ENCODE measurements around the gene YPEL1.

The YPEL1 gene

DNA sequence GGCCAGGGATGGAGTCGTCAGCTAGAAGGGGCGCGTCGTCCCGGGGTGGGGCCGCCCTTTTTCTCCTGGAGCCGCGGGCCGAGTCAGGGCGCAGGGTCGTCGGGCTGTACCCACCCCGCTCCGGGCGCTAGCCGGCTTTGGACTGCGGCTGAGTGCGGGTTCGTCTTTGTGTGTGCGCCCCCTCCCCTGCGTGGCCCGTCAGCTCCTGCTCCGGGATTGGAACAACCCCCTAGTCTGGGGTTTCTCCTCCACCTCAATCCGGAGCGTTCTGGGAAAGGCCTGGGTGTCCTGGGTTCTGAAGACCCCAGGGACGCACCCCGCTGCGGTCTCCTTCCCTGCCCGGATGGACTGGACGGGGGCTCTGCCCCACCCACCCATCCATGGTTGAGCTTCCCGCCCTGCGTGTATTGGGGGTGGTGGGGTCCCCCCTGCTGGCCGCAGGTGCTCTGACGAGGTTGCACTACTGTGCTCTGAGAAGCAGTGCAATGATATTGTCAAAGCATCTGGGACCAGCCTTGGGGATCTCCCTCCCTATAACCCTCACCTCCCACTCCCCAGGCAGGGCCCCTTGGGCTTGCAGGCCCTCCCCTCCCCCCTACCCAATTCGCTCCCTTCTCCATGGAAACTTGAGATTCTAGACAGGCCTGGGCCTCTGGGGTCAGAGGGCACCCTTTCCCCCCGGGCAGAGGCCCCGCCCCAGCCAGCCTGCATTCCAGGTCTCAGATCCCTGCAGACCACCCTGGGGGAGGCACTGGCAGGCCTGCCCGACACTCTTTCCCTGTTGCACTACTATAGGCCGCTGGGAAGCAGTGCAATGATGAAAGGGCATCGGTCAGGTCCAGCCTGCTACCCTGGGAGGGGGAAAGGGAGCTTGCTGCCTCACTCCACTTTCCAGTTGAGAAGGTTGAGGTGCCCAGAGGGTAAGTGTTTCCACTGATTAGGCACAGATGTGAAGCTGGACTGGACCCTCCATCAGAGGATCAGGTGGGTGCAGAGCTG, 82.7 kb downstream of the YPEL1 start:
- no peak for ATAC-seq

- peak; percentile 98 for ATAC-seq
These were observed 83.5 kb downstream of the YPEL1 start for GRCh38 chr22:21652010-21652546.

GRCh38 chr22:21651521-21652009, 84.0 kb downstream of the YPEL1 start:
- ATAC-seq: peak; percentile 8 to 17

- ATAC-seq: no peak
These were observed 84.6 kb downstream of the YPEL1 start for GRCh38 chr22:21650823-21651520.

GRCh38 chr22:21650280-21650679, 85.3 kb downstream of the YPEL1 start:
- no peak for ATAC-seq

Measured in activated CD4-positive, CD25-positive, alpha-beta regulatory T cell treated with anti-CD3 and anti-CD28 coated beads, Interleukin-2, amount 50 U/mL, for 24 hours (primary cell).